Neural progenitor cell (in vitro differentiated cells): ENCODE data around the gene GALNT18.

Source experiments
- CTCF ChIP-seq: fragments of 200-600 bp; sonication (generic); IDR thresholded peaks from 2 replicates; pipeline ENCODE4 v1.5.1; 2017; ENCODE audit warnings: antibody characterized with exemption, mild to moderate bottlenecking
- EZH2 ChIP-seq: fragments of 200-600 bp; sonication (generic); IDR thresholded peaks from 2 replicates; pipeline ENCODE4 v1.6.1; 2017; ENCODE audit warnings: antibody characterized with exemption, mild to moderate bottlenecking, moderate library complexity
- EZH2phosphoT487 ChIP-seq: fragments of 200-600 bp; sonication (generic); IDR thresholded peaks from 2 replicates; pipeline ENCODE4 v1.6.1; 2017; ENCODE audit warnings: antibody characterized with exemption

GRCh38 chr11:11415901-11416300, 205.9 kb downstream of the GALNT18 start:
- TF ChIP-seq CTCF (no peak), EZH2phosphoT487 (no peak), EZH2 (no peak)
